Activated naive CD8-positive, alpha-beta T cell treated with anti-CD3 and anti-CD28 coated beads, Interleukin-2, amount 50 U/mL, for 24 hours (primary cell): ENCODE results near the gene TXNRD1.
A peak's percentile ranks its signal among the peaks of the same experiment; 100 is the strongest.

Experiments used
- ATAC-seq: fragments of 150-1000 bp; cut with Tn5 transposase; one replicate; pipeline ENCODE4 v1.10.0; 2021
- DNase-seq: peaks from one replicate; pipeline ENCODE4 v3.0.0; 2021
- H3K27ac Mint-ChIP-seq: one replicate; pipeline ENCODE4 v1.8.0; 2021; ENCODE audit warnings: mild to moderate bottlenecking, mixed read lengths
- H3K27me3 Mint-ChIP-seq: one replicate; pipeline ENCODE4 v1.8.0; 2021; ENCODE audit warnings: mixed read lengths
- H3K36me3 Mint-ChIP-seq: one replicate; pipeline ENCODE4 v1.8.0; 2021; ENCODE audit warnings: low read depth, mixed read lengths
- H3K4me1 Mint-ChIP-seq: one replicate; pipeline ENCODE4 v1.8.0; 2021; ENCODE audit warnings: mixed read lengths
- H3K4me3 Mint-ChIP-seq: one replicate; pipeline ENCODE4 v1.8.0; 2021; ENCODE audit warnings: mild to moderate bottlenecking, moderate library complexity, mixed read lengths
- H3K9me3 Mint-ChIP-seq: one replicate; pipeline ENCODE4 v1.8.0; 2021; ENCODE audit warnings: mixed read lengths

TXNRD1 gene

GRCh38 chr12:104354167-104354867 lies 138.7 kb downstream of the TXNRD1 start:
- DNase-seq, result no peak
- H3K27ac Mint-ChIP-seq, result no peak overlapping the region
- no peaks in the 10 kb centered on the region for H3K4me1 Mint-ChIP-seq
- no peak for ATAC-seq
- H3K9me3 Mint-ChIP-seq, result no peaks in the 10 kb centered on the region
- H3K4me3 Mint-ChIP-seq, result no peak overlapping the region
- H3K36me3 Mint-ChIP-seq, result peaks cover 23% of the 10 kb centered on the region
- no peaks in the 10 kb centered on the region for H3K27me3 Mint-ChIP-seq

GRCh38 chr12:104354868-104355570 lies 139.4 kb downstream of the TXNRD1 start:
- Mint-ChIP-seq H3K36me3 (peaks cover 19% of the 10 kb centered on the region), H3K4me1 (no peaks in the 10 kb centered on the region), H3K4me3 (no peak overlapping the region), H3K9me3 (no peaks in the 10 kb centered on the region), H3K27me3 (no peaks in the 10 kb centered on the region), H3K27ac (no peak overlapping the region)
- DNase-seq (no peak), ATAC-seq (no peak)

- Mint-ChIP-seq H3K9me3 (no peaks in the 10 kb centered on the region), H3K4me1 (no peaks in the 10 kb centered on the region), H3K27me3 (no peaks in the 10 kb centered on the region), H3K36me3 (peaks cover 19% of the 10 kb centered on the region), H3K27ac (no peak overlapping the region), H3K4me3 (no peak overlapping the region)
- no peak for ATAC-seq
- DNase-seq, result no peak
Measured at GRCh38 chr12:104355630-104356029, 140.1 kb downstream of the TXNRD1 start.

- ATAC-seq (no peak), DNase-seq (no peak)
- Mint-ChIP-seq H3K4me1 (no peaks in the 10 kb centered on the region), H3K36me3 (peaks cover 13% of the 10 kb centered on the region), H3K27ac (no peak overlapping the region), H3K9me3 (no peaks in the 10 kb centered on the region), H3K4me3 (no peak overlapping the region), H3K27me3 (no peaks in the 10 kb centered on the region)
Measured at GRCh38 chr12:104356231-104357115, 140.9 kb downstream of the TXNRD1 start.

GRCh38 chr12:104357421-104357952 lies 141.9 kb downstream of the TXNRD1 start:
- H3K36me3 Mint-ChIP-seq, result peaks cover 6% of the 10 kb centered on the region
- H3K4me3 Mint-ChIP-seq, result no peak overlapping the region
- no peaks in the 10 kb centered on the region for H3K27me3 Mint-ChIP-seq
- no peak for DNase-seq
- no peak for ATAC-seq
- H3K27ac Mint-ChIP-seq, result peak overlapping the region; percentile 2
- H3K4me1 Mint-ChIP-seq, result no peaks in the 10 kb centered on the region
- no peaks in the 10 kb centered on the region for H3K9me3 Mint-ChIP-seq

GRCh38 chr12:104358353-104359003 lies 142.9 kb downstream of the TXNRD1 start:
- Mint-ChIP-seq H3K27me3 (no peaks in the 10 kb centered on the region), H3K4me3 (no peak overlapping the region), H3K4me1 (no peaks in the 10 kb centered on the region), H3K9me3 (no peaks in the 10 kb centered on the region), H3K27ac (no peak overlapping the region), H3K36me3 (peaks cover 1% of the 10 kb centered on the region)
- ATAC-seq (peak; percentile 77), DNase-seq (peak; percentile 63)

GRCh38 chr12:104359216-104359615 lies 143.6 kb downstream of the TXNRD1 start:
- no peaks in the 10 kb centered on the region for H3K27me3 Mint-ChIP-seq
- H3K27ac Mint-ChIP-seq, result no peak overlapping the region
- no peak for DNase-seq
- no peak overlapping the region for H3K4me3 Mint-ChIP-seq
- no peaks in the 10 kb centered on the region for H3K36me3 Mint-ChIP-seq
- no peaks in the 10 kb centered on the region for H3K9me3 Mint-ChIP-seq
- no peaks in the 10 kb centered on the region for H3K4me1 Mint-ChIP-seq
- no peak for ATAC-seq

GRCh38 chr12:104360157-104360556 lies 144.6 kb downstream of the TXNRD1 start:
- no peak overlapping the region for H3K4me3 Mint-ChIP-seq
- H3K27me3 Mint-ChIP-seq, result no peaks in the 10 kb centered on the region

GRCh38 chr12:104360983-104361707 lies 145.6 kb downstream of the TXNRD1 start:
- DNase-seq (no peak), ATAC-seq (no peak)
- no peak overlapping the region for H3K4me3 Mint-ChIP-seq
- H3K27ac Mint-ChIP-seq, result no peak overlapping the region
- no peaks in the 10 kb centered on the region for H3K27me3 Mint-ChIP-seq
- no peaks in the 10 kb centered on the region for H3K9me3 Mint-ChIP-seq
- no peaks in the 10 kb centered on the region for H3K4me1 Mint-ChIP-seq
- H3K36me3 Mint-ChIP-seq, result no peaks in the 10 kb centered on the region

More at GRCh38 chr12:104360157-104360556, 144.6 kb downstream of the TXNRD1 start:
- Mint-ChIP-seq H3K9me3 (no peaks in the 10 kb centered on the region), H3K4me1 (no peaks in the 10 kb centered on the region), H3K27ac (no peak overlapping the region), H3K36me3 (no peaks in the 10 kb centered on the region)
- ATAC-seq (no peak), DNase-seq (no peak)

GRCh38 chr12:104365921-104366410 lies 150.4 kb downstream of the TXNRD1 start:
- Mint-ChIP-seq H3K4me3 (no peak overlapping the region), H3K36me3 (no peaks in the 10 kb centered on the region), H3K27me3 (no peaks in the 10 kb centered on the region), H3K9me3 (peaks cover 4% of the 10 kb centered on the region), H3K4me1 (peaks cover under 1% of the 10 kb centered on the region), H3K27ac (no peak overlapping the region)
- DNase-seq (no peak), ATAC-seq (no peak)

- DNase-seq (no peak), ATAC-seq (no peak)
- no peaks in the 10 kb centered on the region for H3K36me3 Mint-ChIP-seq
- H3K27ac Mint-ChIP-seq, result no peak overlapping the region
- no peak overlapping the region for H3K4me3 Mint-ChIP-seq
- no peaks in the 10 kb centered on the region for H3K27me3 Mint-ChIP-seq
- H3K9me3 Mint-ChIP-seq, result peaks cover 4% of the 10 kb centered on the region
- peaks cover 17% of the 10 kb centered on the region for H3K4me1 Mint-ChIP-seq
Measured at GRCh38 chr12:104369708-104370107, 154.1 kb downstream of the TXNRD1 start.

GRCh38 chr12:104371043-104371870 lies 155.7 kb downstream of the TXNRD1 start:
- Mint-ChIP-seq H3K4me3 (no peak overlapping the region), H3K27ac (no peak overlapping the region)

More at GRCh38 chr12:104371043-104371870, 155.7 kb downstream of the TXNRD1 start:
- Mint-ChIP-seq H3K36me3 (no peaks in the 10 kb centered on the region), H3K4me1 (peaks cover 17% of the 10 kb centered on the region), H3K9me3 (peaks cover 4% of the 10 kb centered on the region), H3K27me3 (no peaks in the 10 kb centered on the region)
- DNase-seq (no peak), ATAC-seq (peak; percentile 21)
